PC-9 (cell line): ENCODE data around the gene LSS. TPM values are rescaled to one million over a fixed set of nuclear protein-coding genes. Genes with fewer than 3 reads are reported as not detected.

ENCODE experiments used
- BruUV-seq: library from RNA; stranded (reverse); fragments of 400-500 nt; replicated peaks from 2 replicates; lab custom pipeline; 2021; lab: Mats Ljungman, UMichigan
- CTCF ChIA-PET: fragments of 300-600 bp; sonication (Branson Sonifier 250); formaldehyde crosslinking; loops from one replicate; lab custom pipeline; 2022; ENCODE audit warnings: antibody characterized with exemption; lab: Charles Lee
- POLR2A ChIA-PET: fragments of 300-600 bp; sonication (Branson Sonifier 250); formaldehyde crosslinking; loops from one replicate; lab custom pipeline; 2022; ENCODE audit warnings: antibody characterized with exemption; ENCODE audit not compliant: unreplicated experiment; lab: Charles Lee
- DNase-seq, 2 experiments: peaks; one replicate each; pipeline versions ENCODE4 v3.0.0 to v3.0.0-alpha.2; 2015 to 2022; ENCODE audit warnings: mixed read lengths in 1 of 2
- H2AFZ ChIP-seq: fragments of 200-600 bp; sonication (generic); 2 replicates; pipeline ENCODE4 v1.8.1; 2017; ENCODE audit warnings: antibody characterized with exemption
- H3F3A ChIP-seq: fragments of 200-600 bp; sonication (generic); 2 replicates; pipeline ENCODE4 v1.8.1; 2017; ENCODE audit warnings: antibody characterized with exemption, mild to moderate bottlenecking, low read depth; ENCODE audit not compliant: insufficient read depth
- H3K27ac ChIP-seq: fragments of 200-600 bp; sonication (generic); 2 replicates; pipeline ENCODE4 v1.6.1; 2016; ENCODE audit warnings: mixed run types
- H3K27me3 ChIP-seq: fragments of 200-600 bp; sonication (generic); 2 replicates; pipeline ENCODE4 v1.6.1; 2016; ENCODE audit warnings: low read depth, mixed run types; ENCODE audit not compliant: insufficient read depth
- H3K36me3 ChIP-seq: fragments of 200-600 bp; sonication (generic); 2 replicates; pipeline ENCODE4 v1.6.1; 2016; ENCODE audit warnings: low read depth, mixed run types
- H3K4me1 ChIP-seq: fragments of 200-600 bp; sonication (generic); replicated peaks from 2 replicates; pipeline ENCODE4 v1.6.1; 2016; ENCODE audit warnings: mixed run types; ENCODE audit not compliant: insufficient read depth
- H3K4me2 ChIP-seq: fragments of 200-600 bp; sonication (generic); 2 replicates; pipeline ENCODE4 v1.6.1; 2017; ENCODE audit warnings: mixed run types
- H3K4me3 ChIP-seq: fragments of 200-600 bp; sonication (generic); 2 replicates; pipeline ENCODE4 v1.6.1; 2016; ENCODE audit warnings: mixed run types
- H3K79me2 ChIP-seq: fragments of 200-600 bp; sonication (generic); 2 replicates; pipeline ENCODE4 v1.6.1; 2017; ENCODE audit warnings: low read depth, mixed run types
- H3K9me2 ChIP-seq: fragments of 200-600 bp; sonication (generic); 2 replicates; pipeline ENCODE4 v1.8.1; 2017; ENCODE audit warnings: mild to moderate bottlenecking; ENCODE audit not compliant: insufficient read depth
- H3K9me3 ChIP-seq: fragments of 200-600 bp; sonication (generic); 2 replicates; pipeline ENCODE4 v1.8.1; 2016; ENCODE audit warnings: low read depth; ENCODE audit not compliant: insufficient read depth
- H4K20me1 ChIP-seq: fragments of 200-600 bp; sonication (generic); 2 replicates; pipeline ENCODE4 v1.8.1; 2017; ENCODE audit not compliant: insufficient read depth
- EZH2 ChIP-seq: fragments of 200-600 bp; sonication (generic); IDR thresholded peaks from 2 replicates; pipeline ENCODE4 v1.8.0; 2017; ENCODE audit warnings: antibody characterized with exemption, low read depth
- intact Hi-C: fragments of 100-400 bp; cut with micrococcal nuclease; formaldehyde crosslinking; loops from one replicate; pipeline ENCODE4 v1.10.0; 2022; ENCODE audit not compliant: unreplicated experiment
- total RNA-seq: library from RNA; stranded (reverse); gene quantifications from 2 replicates; pipeline ENCODE4 v1.2.3, GENCODE V29; 2021
- TF ChIP-seq, protein P1 (sequence below): fragments of 200-600 bp; sonication (generic); conservative IDR thresholded peaks from 2 replicates; pipeline ENCODE4 v1.6.1; 2017; ENCODE audit warnings: mixed run types, antibody characterized with exemption, mild to moderate bottlenecking, moderate library complexity

The LSS gene
- total RNA-seq, 1 experiment from 2014 or later = 92.3 TPM

DNA sequence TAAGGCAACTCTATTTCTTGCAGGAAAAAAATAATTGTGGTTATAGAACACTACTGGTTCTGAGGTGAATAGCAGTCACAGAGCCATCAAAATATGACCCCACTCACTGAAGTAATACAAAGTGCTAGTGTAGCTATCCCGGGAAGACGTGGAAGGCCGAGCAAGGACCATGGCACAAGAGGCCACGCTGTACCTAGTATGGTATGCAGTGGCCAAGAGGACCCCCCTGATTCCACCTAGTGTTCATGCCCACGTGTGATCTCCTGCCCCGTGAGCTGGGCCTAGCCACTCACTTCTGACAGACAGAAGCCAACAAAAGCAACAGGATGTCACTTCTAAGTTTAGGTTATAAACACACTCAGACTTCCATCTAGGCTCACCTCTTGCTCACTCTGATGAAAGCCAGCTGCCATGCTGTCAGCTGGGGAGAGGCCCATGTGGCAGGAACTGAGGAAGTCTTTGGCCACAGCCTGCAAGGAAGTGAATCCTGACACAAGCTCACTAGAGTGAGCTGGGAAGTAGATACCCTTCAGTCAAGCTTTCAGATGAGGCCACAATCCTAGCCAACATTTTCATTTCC lies 21.7 kb upstream of the LSS start:
- TF ChIP-seq EZH2 = no peak
- TF ChIP-seq, protein P1, sequence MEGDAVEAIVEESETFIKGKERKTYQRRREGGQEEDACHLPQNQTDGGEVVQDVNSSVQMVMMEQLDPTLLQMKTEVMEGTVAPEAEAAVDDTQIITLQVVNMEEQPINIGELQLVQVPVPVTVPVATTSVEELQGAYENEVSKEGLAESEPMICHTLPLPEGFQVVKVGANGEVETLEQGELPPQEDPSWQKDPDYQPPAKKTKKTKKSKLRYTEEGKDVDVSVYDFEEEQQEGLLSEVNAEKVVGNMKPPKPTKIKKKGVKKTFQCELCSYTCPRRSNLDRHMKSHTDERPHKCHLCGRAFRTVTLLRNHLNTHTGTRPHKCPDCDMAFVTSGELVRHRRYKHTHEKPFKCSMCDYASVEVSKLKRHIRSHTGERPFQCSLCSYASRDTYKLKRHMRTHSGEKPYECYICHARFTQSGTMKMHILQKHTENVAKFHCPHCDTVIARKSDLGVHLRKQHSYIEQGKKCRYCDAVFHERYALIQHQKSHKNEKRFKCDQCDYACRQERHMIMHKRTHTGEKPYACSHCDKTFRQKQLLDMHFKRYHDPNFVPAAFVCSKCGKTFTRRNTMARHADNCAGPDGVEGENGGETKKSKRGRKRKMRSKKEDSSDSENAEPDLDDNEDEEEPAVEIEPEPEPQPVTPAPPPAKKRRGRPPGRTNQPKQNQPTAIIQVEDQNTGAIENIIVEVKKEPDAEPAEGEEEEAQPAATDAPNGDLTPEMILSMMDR = no peak
- intact Hi-C loops = no loop called here
- DNase-seq = no peak
- Histone ChIP-seq H3K27ac (no peak overlapping the region), H3K9me3 (no peaks in the 10 kb centered on the region), H3K9me2 (no peaks in the 10 kb centered on the region), H3K27me3 (no peaks in the 10 kb centered on the region), H3K4me3 (no peak overlapping the region), H3K4me2 (no peak overlapping the region), H3K79me2 (no peaks in the 10 kb centered on the region), H4K20me1 (no peaks in the 10 kb centered on the region), H3K4me1 (no peaks in the 10 kb centered on the region), H2AFZ (no peak overlapping the region), H3F3A (no peaks in the 10 kb centered on the region), H3K36me3 (no peaks in the 10 kb centered on the region; the same call in 1 of the 2 replicates)
- no TSS peak for BruUV-seq
- CTCF ChIA-PET = no interaction called here
- POLR2A ChIA-PET = no interaction called here

DNA sequence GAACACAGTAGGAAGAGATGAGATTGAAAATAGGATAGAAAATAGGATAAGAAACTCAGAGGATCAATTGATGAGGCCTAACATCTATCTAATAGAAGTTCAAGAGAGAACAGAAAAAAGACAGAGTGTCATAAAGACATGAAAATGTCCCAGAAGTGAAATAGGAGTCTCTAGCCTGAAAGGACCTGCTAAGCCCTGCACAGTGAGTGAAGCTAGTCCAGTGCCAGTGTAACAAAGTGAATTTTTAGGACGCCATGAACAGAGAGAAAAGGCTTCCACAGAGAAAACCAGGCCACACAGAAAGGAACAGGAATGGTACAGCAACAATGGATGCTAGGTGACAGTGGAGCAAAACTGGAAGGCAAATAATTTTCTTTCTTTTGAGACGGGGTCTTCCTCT lies 20.3 kb upstream of the LSS start:
- no TSS peak for BruUV-seq
- ChIA-PET CTCF (no interaction called here), POLR2A (no interaction called here)
- no peak for DNase-seq
- H3K36me3 ChIP-seq = no peaks in the 10 kb centered on the region; the same call in 1 of the 2 replicates
- H3K4me3 ChIP-seq = no peak overlapping the region
- H3K9me2 ChIP-seq = no peaks in the 10 kb centered on the region
- no peak overlapping the region for H3K4me2 ChIP-seq
- intact Hi-C loops = no loop called here
- H2AFZ ChIP-seq = no peak overlapping the region
- no peaks in the 10 kb centered on the region for H3K9me3 ChIP-seq
- H3K27me3 ChIP-seq = no peaks in the 10 kb centered on the region
- H3K4me1 ChIP-seq = no peaks in the 10 kb centered on the region
- H3F3A ChIP-seq = no peaks in the 10 kb centered on the region
- H3K79me2 ChIP-seq = no peaks in the 10 kb centered on the region
- no peak overlapping the region for H3K27ac ChIP-seq
- TF ChIP-seq, protein P1 = no peak
- TF ChIP-seq EZH2 = no peak
- no peaks in the 10 kb centered on the region for H4K20me1 ChIP-seq

DNA sequence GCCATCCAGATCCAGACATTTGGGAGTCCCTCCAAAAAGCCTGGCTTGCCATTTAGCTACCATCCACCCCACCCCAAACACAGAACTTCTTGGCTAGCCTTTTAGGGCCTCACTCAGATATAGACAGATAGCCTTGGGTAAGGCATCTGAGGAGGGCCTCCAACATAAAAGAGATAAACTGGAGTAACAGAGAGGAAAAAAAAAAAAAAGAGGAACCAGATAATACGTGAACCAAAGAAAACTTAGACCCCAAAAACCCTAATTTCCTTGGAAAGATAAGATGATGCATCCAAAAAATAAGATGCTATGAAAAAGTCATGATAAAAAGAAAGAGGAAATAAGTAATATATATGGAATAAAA lies 19.8 kb upstream of the LSS start:
- no peak for DNase-seq
- TF ChIP-seq, protein P1 = no peak
- no peak for TF ChIP-seq EZH2
- Histone ChIP-seq H3K4me3 (no peak overlapping the region), H2AFZ (no peak overlapping the region), H3K4me2 (no peak overlapping the region), H3K79me2 (no peaks in the 10 kb centered on the region), H3K4me1 (no peaks in the 10 kb centered on the region), H3F3A (no peaks in the 10 kb centered on the region), H3K27ac (no peak overlapping the region), H3K9me3 (no peaks in the 10 kb centered on the region), H3K36me3 (no peaks in the 10 kb centered on the region; the same call in 1 of the 2 replicates), H4K20me1 (no peaks in the 10 kb centered on the region), H3K27me3 (no peaks in the 10 kb centered on the region), H3K9me2 (no peaks in the 10 kb centered on the region)
- no TSS peak for BruUV-seq
- intact Hi-C loops = no loop called here
- POLR2A ChIA-PET = no interaction called here
- CTCF ChIA-PET = no interaction called here
